HepG2 (cell line): ENCODE measurements around the gene PAM16. TPM values are rescaled to one million over a fixed set of nuclear protein-coding genes. Genes with fewer than 3 reads are reported as not detected.
A peak's percentile ranks its signal among the peaks of the same experiment; 100 is the strongest.

Experiments
- ARNTL ChIP-seq: sonication (generic); formaldehyde crosslinking; IDR thresholded peaks from 2 replicates; pipeline ENCODE4 v1.4.0; 2020; ENCODE audit warnings: mild to moderate bottlenecking, missing genetic modification reagents
- ATF2 ChIP-seq: sonication (generic); formaldehyde crosslinking; IDR thresholded peaks from 2 replicates; pipeline ENCODE4 v1.4.0; 2020; ENCODE audit warnings: missing genetic modification reagents
- CSRNP2 ChIP-seq: sonication (generic); formaldehyde crosslinking; conservative IDR thresholded peaks from 2 replicates; pipeline ENCODE4 v1.8.0; 2022; ENCODE audit warnings: low read depth, missing genetic modification reagents
- CTCF ChIP-seq: sonication (generic); formaldehyde crosslinking; IDR thresholded peaks from 2 replicates; pipeline ENCODE4 v1.5.0; 2020; ENCODE audit warnings: mild to moderate bottlenecking, missing genetic modification reagents, moderate library complexity
- MYNN ChIP-seq: sonication (generic); formaldehyde crosslinking; IDR thresholded peaks from 2 replicates; pipeline ENCODE4 v1.4.0; 2020; ENCODE audit warnings: mild to moderate bottlenecking, low read depth, missing genetic modification reagents
- SIX1 ChIP-seq: sonication (generic); formaldehyde crosslinking; IDR thresholded peaks from 2 replicates; pipeline ENCODE4 v1.4.0; 2020; ENCODE audit warnings: missing genetic modification reagents, borderline replicate concordance
- USF2 ChIP-seq, 2 experiments: sonication (generic) in 1 of 2; formaldehyde crosslinking in 1 of 2; IDR thresholded peaks; 2 replicates each; pipeline versions ENCODE4 v1.5.1 to v1.6.1; 2011 to 2020; ENCODE audit warnings: borderline replicate concordance in 1 of 2, low read depth in 1 of 2, low read length in 1 of 2, mild to moderate bottlenecking in 1 of 2, missing genetic modification reagents in 1 of 2, moderate library complexity in 1 of 2
- ZNF407 ChIP-seq: sonication (generic); formaldehyde crosslinking; IDR thresholded peaks from one replicate; pipeline ENCODE4 v1.5.1; 2020; ENCODE audit warnings: mild to moderate bottlenecking, missing genetic modification reagents; ENCODE audit errors: not compliant biosample characterization
- ZNF816 ChIP-seq: sonication (generic); formaldehyde crosslinking; IDR thresholded peaks from 2 replicates; pipeline ENCODE4 v1.8.0; 2022; ENCODE audit warnings: missing genetic modification reagents, mild to moderate bottlenecking, borderline replicate concordance
- polyA plus RNA-seq, 8 experiments: library from polyadenylated mRNA; depleted of rRNA in 3 of 8; stranded (reverse) in 7 of 8; unstranded in 1 of 8; fragments of >200 nt; fragmentation: Illumina TruSeq in 4 of 8; extraction: Trizol in 4 of 8; gene quantifications; 2 replicates each; pipeline versions ENCODE4 v1.2.1 to v1.2.3, GENCODE V29; 2011 to 2016; ENCODE audit warnings: low read depth in 4 of 8, missing spikeins in 1 of 8, mixed read lengths in 1 of 8; ENCODE audit not compliant: insufficient read depth in 1 of 8
- total RNA-seq, 5 experiments: library from RNA; depleted of rRNA; stranded (reverse); fragments of >200 nt; fragmentation: Illumina TruSeq; extraction: Trizol; gene quantifications; 2 replicates each; pipeline ENCODE4 v1.2.3, GENCODE V29; 2016; ENCODE audit warnings: low read depth in 1 of 5

PAM16 gene
- total and polyA plus RNA-seq, 2 of the 13 experiments (the other 11 are each of a cell fraction or from before 2014, with no cell fraction given): 51.5 to 51.8 TPM

- TF ChIP-seq ZNF407 (CRISPR knock-in tag) (no peak), SIX1 (CRISPR knock-in tag) (no peak), MYNN (CRISPR knock-in tag) (no peak), CTCF (CRISPR knock-in tag) (0 out of 2 replicates have a peak, but pooled peaks have one; percentile 4), ARNTL (CRISPR knock-in tag) (no peak), CSRNP2 (CRISPR knock-in tag) (no peak), USF2 (IDR thresholded peaks at IDR 0.05; ENCODE audit: low read depth, low read length) (no peak), USF2 (CRISPR knock-in tag; IDR thresholded peaks at IDR 0.05; ENCODE audit: borderline replicate concordance) (no peak), ATF2 (CRISPR knock-in tag) (0 out of 2 replicates have a peak, but pooled peaks have one; percentile 15), ZNF816 (CRISPR knock-in tag) (no peak)
Measured at GRCh38 chr16:4370570-4371356, 19.6 kb upstream of the PAM16 start (continued).
